Ovary (tissue), 9 donors: ENCODE data around the gene PMM2. TPM values are rescaled to one million over a fixed set of nuclear protein-coding genes. Genes with fewer than 3 reads are reported as not detected.
A peak's percentile ranks its signal among the peaks of the same experiment; 100 is the strongest.
"Not testable (repeated sequence)": the region's sequence is repeated elsewhere in the genome, so short reads cannot be mapped to it uniquely, and the experiment has no call there.

ENCODE experiments used
- DNase-seq, 5 donors: peaks; one replicate each; pipeline ENCODE4 v3.0.0-alpha.2; 2019 to 2020
- H3K27ac ChIP-seq, 2 donors: fragments of 200-600 bp; one replicate each; pipeline versions ENCODE4 v1.5.1 to v1.8.0; 2019 to 2022
- H3K27me3 ChIP-seq: fragments of 200-600 bp; one replicate; pipeline ENCODE4 v1.8.0; 2022
- H3K36me3 ChIP-seq: fragments of 200-600 bp; sonication (generic); one replicate; pipeline ENCODE4 v1.5.1; 2019
- H3K4me1 ChIP-seq: one replicate; pipeline ENCODE4 v1.8.1; 2013; ENCODE audit warnings: mild to moderate bottlenecking, moderate library complexity; ENCODE audit not compliant: insufficient read depth
- H3K4me3 ChIP-seq: fragments of 200-600 bp; sonication (generic); one replicate; pipeline ENCODE4 v1.5.1; 2017
- H3K9me3 ChIP-seq, 2 donors: fragments of 200-600 bp in 1 of 2; sonication (generic) in 1 of 2; one replicate each; pipeline versions ENCODE4 v1.5.1 to v1.8.1; 2013 to 2019; ENCODE audit warnings: mild to moderate bottlenecking in 1 of 2, moderate library complexity in 1 of 2
- CTCF ChIP-seq, 3 donors: fragments of 450-650 bp in 2 of 3; fragments of 200-600 bp in 1 of 3; IDR thresholded peaks; one replicate each; pipeline versions ENCODE4 v1.5.1 to v1.8.0; 2016 to 2022; ENCODE audit warnings: antibody characterized with exemption in 3 of 3, mild to moderate bottlenecking in 1 of 3
- EP300 ChIP-seq: sonication (generic); formaldehyde crosslinking; IDR thresholded peaks from one replicate; pipeline ENCODE4 v1.6.1; 2017; ENCODE audit warnings: antibody characterized with exemption
- POLR2A ChIP-seq: fragments of 450-650 bp; IDR thresholded peaks from one replicate; pipeline ENCODE4 v1.6.1; 2017; ENCODE audit warnings: antibody characterized with exemption, mild to moderate bottlenecking, moderate library complexity
- WGBS, 3 donors: extraction: QIAGEN DNeasy Blood & Tissue Kit in 1 of 3; methylation state at CpG; one replicate each; pipeline versions ENCODE4 v1.1.5 to v1.1.7; 2013 to 2017; 5-methylcytosine and 5-hydroxymethylcytosine counted together
- intact Hi-C, 4 donors: fragments of 100-400 bp; cut with DNase I; formaldehyde crosslinking; loops; one replicate each; pipeline versions ENCODE4 v1.11.0 to v1.15.1; 2022 to 2023
- polyA plus RNA-seq, 2 donors: library from polyadenylated mRNA; stranded (reverse); fragments of 200-250 nt in 1 of 2; fragments of 350-450 nt in 1 of 2; fragmentation: Illumina TruSeq in 1 of 2; extraction: RNeasy Lipid Tissue Mini Kit (QIAGEN cat#74804) in 1 of 2; gene quantifications; one replicate each; pipeline ENCODE4 v1.2.3, GENCODE V29; 2013 to 2014
- total RNA-seq, 7 donors: library from RNA; depleted of rRNA in 2 of 7; stranded (reverse); fragments of >200 nt in 2 of 7; fragmentation: NEBNext Ultra II Directional in 3 of 7; extraction: Animal tissue kit (Norgen Biotek cat#: 25700) in 3 of 7; gene quantifications; one replicate each; pipeline versions ENCODE4 v1.1.0 to v1.2.4, GENCODE V29; 2016 to 2023
- donor health status: DM: no; HTN: no; CAD: no; lungs with moderate emphysema.
- donor health status: DM: no; HTN: no; CAD: no.
- donor health status: Bipolar disorder and iron deficiency.
- donor health status: DM: yes; HTN: yes; CAD: no.
- donor health status: DM: no; HTN: no; CAD: no.
- donor health status: DM: yes; HTN: yes; CAD: no.

PMM2 gene
- total and polyA plus RNA-seq, 9 donors: 9.6 to 38.6 (median 23.1) TPM

GRCh38 chr16:8798535-8799157 lies 1.0 kb downstream of the PMM2 start:
- H3K9me3 ChIP-seq: no peaks in the 10 kb centered on the region
- H3K4me1 ChIP-seq: peaks cover 3% of the 10 kb centered on the region
- H3K27ac ChIP-seq: no peak overlapping the region
- WGBS, 3 donors: 50 to 57% (median 56%) methylated on average over 7 of the region's 7 CpGs
- DNase-seq: no peak
- H3K27me3 ChIP-seq: no peaks in the 10 kb centered on the region
- peak overlapping the region; percentile 94 for H3K4me3 ChIP-seq
- no peaks in the 10 kb centered on the region for H3K36me3 ChIP-seq
- no peak for TF ChIP-seq CTCF (IDR thresholded peaks at IDR 0.05)
- TF ChIP-seq POLR2A: no peak
- TF ChIP-seq EP300: no peak
- intact Hi-C loops: loop anchor here in 2 of 4 donors (5.0 to 10.0 kb wide), 3 partner anchors 74 to 124 kb away; partner anchors contain the start of gene ABAT (in 1 of the 2)

GRCh38 chr16:8801701-8802100 lies 4.1 kb downstream of the PMM2 start:
- Histone ChIP-seq H3K9me3 (no peaks in the 10 kb centered on the region), H3K27me3 (no peaks in the 10 kb centered on the region), H3K36me3 (no peaks in the 10 kb centered on the region), H3K27ac (no peak overlapping the region), H3K4me1 (peaks cover 3% of the 10 kb centered on the region), H3K4me3 (no peak overlapping the region)
- intact Hi-C loops: no loop called here
- 89 to 95% (median 93%) methylated on average over 4 of the region's 4 CpGs for WGBS, 3 donors
- no peak for DNase-seq
- TF ChIP-seq EP300: no peak
- TF ChIP-seq CTCF (IDR thresholded peaks at IDR 0.05): no peak
- no peak for TF ChIP-seq POLR2A

GRCh38 chr16:8803733-8804132 lies 6.1 kb downstream of the PMM2 start:
- H3K9me3 ChIP-seq, H3K27ac ChIP-seq, H3K36me3 ChIP-seq, intact Hi-C loops, DNase-seq, H3K4me3 ChIP-seq, H3K27me3 ChIP-seq, H3K4me1 ChIP-seq: not testable (repeated sequence)
- WGBS, 3 donors: 84 to 89% (median 86%) methylated on average over 12 of the region's 12 CpGs

- TF ChIP-seq CTCF (IDR thresholded peaks at IDR 0.05) (no peak), POLR2A (no peak), EP300 (no peak)
- no peak overlapping the region for H3K4me3 ChIP-seq
- no peak for DNase-seq
- no peaks in the 10 kb centered on the region for H3K9me3 ChIP-seq
- H3K27ac ChIP-seq: no peak overlapping the region
- WGBS, 3 donors: 80 to 86% (median 82%) methylated on average over 6 of the region's 6 CpGs
- H3K36me3 ChIP-seq: no peaks in the 10 kb centered on the region
- no peaks in the 10 kb centered on the region for H3K27me3 ChIP-seq
- H3K4me1 ChIP-seq: no peaks in the 10 kb centered on the region
- intact Hi-C loops: no loop called here
Observed at GRCh38 chr16:8804313-8804712, 6.7 kb downstream of the PMM2 start.

- Histone ChIP-seq H3K4me1 (no peaks in the 10 kb centered on the region), H3K27ac (no peak overlapping the region), H3K9me3 (no peaks in the 10 kb centered on the region), H3K27me3 (no peaks in the 10 kb centered on the region), H3K36me3 (no peaks in the 10 kb centered on the region), H3K4me3 (no peak overlapping the region)
- no peak for DNase-seq
- intact Hi-C loops: no loop called here
- WGBS, 3 donors: 90 to 92% (median 90%) methylated on average over 13 of the region's 13 CpGs
- TF ChIP-seq CTCF (IDR thresholded peaks at IDR 0.05) (no peak), EP300 (no peak), POLR2A (no peak)
Observed at GRCh38 chr16:8806272-8806983, 8.8 kb downstream of the PMM2 start.
